AG04449 (cell line): Measurements from ENCODE around the gene ARHGEF18.

Experiments
- CTCF ChIA-PET: fragments of 350-600 bp; formaldehyde crosslinking; extraction: SDS; loops from one replicate; lab custom pipeline; 2021; ENCODE audit warnings: antibody characterized with exemption; lab: Yijun Ruan, JAX
- POLR2A ChIA-PET: fragments of 400-600, 350-600 bp; formaldehyde crosslinking; extraction: SDS; loops from one replicate; lab custom pipeline; 2020; ENCODE audit warnings: antibody characterized with exemption, inconsistent platforms; lab: Yijun Ruan, JAX
- DNase-seq: peaks from one replicate; pipeline ENCODE4 v3.0.0-alpha.2; 2010; ENCODE audit warnings: low read depth, low spot score
- H3K4me3 ChIP-seq: 2 replicates; pipeline ENCODE4 v1.5.1; 2011; ENCODE audit warnings: low read depth, mild to moderate bottlenecking, control low read depth, low read length
- CTCF ChIP-seq: IDR thresholded peaks from one replicate; pipeline ENCODE4 v1.5.1; 2011; ENCODE audit warnings: mild to moderate bottlenecking, moderate library complexity, low read length, control low read depth, inconsistent platforms; ENCODE audit not compliant: insufficient read depth; ENCODE audit errors: missing control alignments

ARHGEF18 gene

GRCh38 chr19:7331446-7331845 lies 17.3 kb upstream of the ARHGEF18 start:
- TF ChIP-seq CTCF, result no peak
- ChIA-PET POLR2A (no interaction called here), CTCF (no interaction called here)
- no peak for DNase-seq
- no peak overlapping the region for H3K4me3 ChIP-seq

GRCh38 chr19:7333198-7334118 lies 15.3 kb upstream of the ARHGEF18 start:
- no peak overlapping the region for H3K4me3 ChIP-seq
- no peak for DNase-seq
- no peak for TF ChIP-seq CTCF
- ChIA-PET POLR2A (no interaction called here), CTCF (interaction anchor here (1.1 to 1.8 kb wide), 2 partner anchors 231 to 235 kb away, joined by 4 to 8 read pairs; no protein-coding TSS in a partner anchor)

DNA sequence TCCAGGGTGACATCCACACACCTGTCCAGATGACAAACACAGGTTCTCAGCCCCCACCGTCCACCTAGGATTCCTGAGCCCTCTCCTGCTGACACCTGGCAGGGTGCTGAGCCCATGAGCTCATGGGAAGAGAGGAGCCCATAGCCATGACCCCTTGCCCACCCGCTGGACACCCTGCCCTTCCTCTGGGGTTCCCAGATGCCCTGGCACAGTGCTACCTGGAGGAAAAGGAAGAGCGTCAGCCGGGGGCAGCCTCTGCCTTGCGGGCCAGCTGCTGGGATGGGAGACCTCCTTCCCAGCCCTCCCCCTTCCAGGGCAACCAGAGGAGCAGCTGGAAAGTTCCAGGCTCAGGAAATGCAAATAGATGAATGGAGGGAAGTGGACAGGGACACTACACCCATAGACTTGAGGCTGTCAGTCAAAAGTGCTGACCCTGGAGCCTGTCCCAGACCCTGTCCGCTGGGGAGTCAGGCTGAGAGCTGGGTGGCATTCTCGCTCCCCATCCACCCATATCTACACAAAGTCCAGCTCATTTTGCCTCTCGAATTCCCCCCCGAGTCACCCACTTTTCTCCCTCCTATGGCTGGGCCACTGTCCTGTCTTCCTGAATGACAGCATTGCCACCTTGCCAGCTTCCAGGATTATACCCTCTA lies 12.3 kb upstream of the ARHGEF18 start:
- DNase-seq, result no peak
- no peak for TF ChIP-seq CTCF
- ChIA-PET POLR2A (no interaction called here), CTCF (interaction anchor here (0.5 to 7.1 kb wide), 5 partner anchors 18 to 235 kb away, joined by 3 to 167 read pairs (median 4); no protein-coding TSS in a partner anchor)
- no peak overlapping the region for H3K4me3 ChIP-seq

GRCh38 chr19:7337380-7338194 lies 11.2 kb upstream of the ARHGEF18 start:
- no peak for TF ChIP-seq CTCF
- DNase-seq, result no peak
- ChIA-PET POLR2A (interaction anchor here (0.7 kb wide), 1 partner anchor 60 kb away, joined by 3 read pairs; no protein-coding TSS in a partner anchor), CTCF (interaction anchor here (1.4 to 7.1 kb wide), 4 partner anchors 8 to 236 kb away, joined by 3 to 167 read pairs (median 34); no protein-coding TSS in a partner anchor)
- no peak overlapping the region for H3K4me3 ChIP-seq

DNA sequence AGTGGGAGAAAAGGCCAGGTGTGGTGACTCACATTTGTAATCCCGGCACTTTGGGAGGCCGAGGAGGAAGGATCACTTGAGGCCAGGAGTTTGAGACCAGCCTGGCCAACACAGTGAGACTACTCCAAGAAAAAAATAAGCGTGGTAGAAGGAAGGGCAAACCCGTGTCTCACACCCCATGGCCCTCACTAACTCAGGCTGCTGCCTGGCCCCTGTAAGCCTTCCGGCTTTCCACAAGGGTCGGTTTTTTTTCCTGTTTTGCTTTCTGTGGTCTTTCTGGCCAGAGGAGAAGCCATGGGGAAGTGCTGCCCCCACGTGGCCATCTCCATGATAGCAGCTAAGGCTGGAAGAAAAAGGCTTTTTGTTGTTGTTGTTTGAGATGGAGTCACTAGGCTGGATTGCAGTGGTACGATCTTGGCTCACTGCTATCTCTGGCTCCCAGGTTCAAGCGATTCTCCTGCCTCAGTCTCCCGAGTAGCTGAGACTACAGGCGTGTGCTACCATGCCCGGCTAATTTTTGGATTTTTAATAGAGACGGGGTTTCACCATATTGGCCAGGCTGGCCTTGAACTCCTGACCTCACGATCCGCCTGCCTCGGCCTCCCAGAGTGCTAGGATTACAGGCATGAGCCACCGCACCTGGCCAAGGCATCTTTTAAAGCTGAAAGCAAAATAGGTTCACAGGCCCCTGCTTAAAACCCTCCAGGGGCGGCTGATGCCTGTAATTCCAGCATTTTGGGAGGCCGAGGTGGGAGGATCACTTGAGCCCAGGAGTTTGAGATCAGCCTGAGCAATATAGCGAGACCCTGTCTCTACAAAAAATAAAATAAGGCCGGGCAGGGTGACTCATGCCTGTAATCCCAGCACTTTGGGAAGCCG lies 7.5 kb upstream of the ARHGEF18 start:
- no peak overlapping the region for H3K4me3 ChIP-seq
- TF ChIP-seq CTCF, result peak; percentile 85
- ChIA-PET POLR2A (no interaction called here), CTCF (interaction anchor here (0.6 to 7.1 kb wide), 24 partner anchors 11 to 459 kb away, joined by 3 to 167 read pairs (median 6); no protein-coding TSS in a partner anchor)
- DNase-seq, result no peak
